ENCODE measurements around the gene SULF2. TPM values are rescaled to one million over a fixed set of nuclear protein-coding genes. Genes with fewer than 3 reads are reported as not detected.

The SULF2 gene
- total RNA-seq, 4 donors from 2014 or later = 31.5 to 182 (median 94.4) TPM

GRCh38 chr20:47677635-47678453 is 107.4 kb downstream of the SULF2 start:
- H3K36me3 ChIP-seq = peaks cover 0 to 100% (median 6%) of the 10 kb centered on the region in 3 donors

GRCh38 chr20:47676912-47677634 is 108.2 kb downstream of the SULF2 start:
- Histone ChIP-seq H3K27me3 (no peaks in the 10 kb centered on the region), H3K36me3 (peaks cover 0 to 100% (median 7%) of the 10 kb centered on the region in 3 donors), H3K9me3 (no peaks in the 10 kb centered on the region), H3K4me3 (no peak overlapping the region), H3K4me1 (peaks cover 0 to 7% (median 4%) of the 10 kb centered on the region in 3 donors), H3K27ac (no peak overlapping the region)
- 83 to 85% methylated on average over 11 to 16 of the region's 18 CpGs for WGBS, 2 donors
- TF ChIP-seq POLR2A (IDR thresholded peaks at IDR 0.05) (no peak), CTCF (IDR thresholded peaks at IDR 0.05) (no peak)
- DNase-seq = no peak
- intact Hi-C loops (cut with DNase I) = no loop called here

More at GRCh38 chr20:47677635-47678453, 107.4 kb downstream of the SULF2 start:
- no peak overlapping the region for H3K4me3 ChIP-seq
- intact Hi-C loops (cut with DNase I) = no loop called here
- no peaks in the 10 kb centered on the region for H3K9me3 ChIP-seq
- no peak for DNase-seq
- H3K4me1 ChIP-seq = peaks cover 7 to 15% (median 12%) of the 10 kb centered on the region in 3 donors
- TF ChIP-seq CTCF (IDR thresholded peaks at IDR 0.05) (peak; percentile 51 to 79 (median 69)), POLR2A (IDR thresholded peaks at IDR 0.05) (no peak)
- WGBS, 2 donors = 53 to 78% methylated on average over 7 to 13 of the region's 15 CpGs
- no peak overlapping the region for H3K27ac ChIP-seq
- H3K27me3 ChIP-seq = no peaks in the 10 kb centered on the region

GRCh38 chr20:47676219-47676721 is 109.0 kb downstream of the SULF2 start:
- H3K9me3 ChIP-seq = no peaks in the 10 kb centered on the region
- intact Hi-C loops (cut with DNase I) = no loop called here
- no peak for TF ChIP-seq CTCF (IDR thresholded peaks at IDR 0.05)
- no peak for TF ChIP-seq POLR2A (IDR thresholded peaks at IDR 0.05)
- no peaks in the 10 kb centered on the region for H3K4me1 ChIP-seq
- DNase-seq = no peak
- no peak overlapping the region for H3K27ac ChIP-seq
- H3K36me3 ChIP-seq = peaks cover 0 to 100% (median 11%) of the 10 kb centered on the region in 3 donors
- H3K4me3 ChIP-seq = no peak overlapping the region
- WGBS, 2 donors = 86 to 90% methylated on average over 3 to 7 of the region's 20 CpGs
- no peaks in the 10 kb centered on the region for H3K27me3 ChIP-seq

GRCh38 chr20:47675190-47676142 is 109.8 kb downstream of the SULF2 start:
- intact Hi-C loops (cut with DNase I) = no loop called here
- Histone ChIP-seq H3K27me3 (no peaks in the 10 kb centered on the region), H3K27ac (no peak overlapping the region)

More at GRCh38 chr20:47675190-47676142, 109.8 kb downstream of the SULF2 start:
- no peaks in the 10 kb centered on the region for H3K4me1 ChIP-seq
- no peak for DNase-seq
- TF ChIP-seq POLR2A (IDR thresholded peaks at IDR 0.05) (no peak), CTCF (IDR thresholded peaks at IDR 0.05) (no peak)
- H3K9me3 ChIP-seq = no peaks in the 10 kb centered on the region
- H3K36me3 ChIP-seq = peaks cover 0 to 100% (median 11%) of the 10 kb centered on the region in 3 donors
- H3K4me3 ChIP-seq = no peak overlapping the region
- WGBS, 2 donors = 74 to 82% methylated on average over 12 to 13 of the region's 16 CpGs
